ENCODE data around the gene CNPY3.

Gene CNPY3

DNA sequence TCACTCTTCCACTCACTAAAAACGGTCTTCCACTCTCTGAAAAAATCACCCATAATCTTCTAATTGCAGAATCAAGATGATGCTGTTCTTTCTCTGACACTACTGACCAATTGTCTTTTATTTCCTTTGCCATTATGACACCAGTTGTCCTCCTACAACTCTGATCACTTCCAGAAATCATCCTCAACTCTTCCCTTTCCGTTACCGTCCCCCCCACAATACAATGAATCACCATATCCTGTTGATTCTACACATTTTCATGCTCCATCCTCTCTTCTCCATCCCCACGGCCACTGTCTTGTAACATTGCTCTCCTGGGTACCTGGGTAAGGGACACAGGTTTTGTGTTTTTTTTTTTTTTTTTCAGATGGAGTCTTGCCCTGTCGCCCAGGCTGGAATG is 52.6 kb downstream of the CNPY3 start:
- no peak for DNase-seq (ENCODE audit: low spot score)

DNA sequence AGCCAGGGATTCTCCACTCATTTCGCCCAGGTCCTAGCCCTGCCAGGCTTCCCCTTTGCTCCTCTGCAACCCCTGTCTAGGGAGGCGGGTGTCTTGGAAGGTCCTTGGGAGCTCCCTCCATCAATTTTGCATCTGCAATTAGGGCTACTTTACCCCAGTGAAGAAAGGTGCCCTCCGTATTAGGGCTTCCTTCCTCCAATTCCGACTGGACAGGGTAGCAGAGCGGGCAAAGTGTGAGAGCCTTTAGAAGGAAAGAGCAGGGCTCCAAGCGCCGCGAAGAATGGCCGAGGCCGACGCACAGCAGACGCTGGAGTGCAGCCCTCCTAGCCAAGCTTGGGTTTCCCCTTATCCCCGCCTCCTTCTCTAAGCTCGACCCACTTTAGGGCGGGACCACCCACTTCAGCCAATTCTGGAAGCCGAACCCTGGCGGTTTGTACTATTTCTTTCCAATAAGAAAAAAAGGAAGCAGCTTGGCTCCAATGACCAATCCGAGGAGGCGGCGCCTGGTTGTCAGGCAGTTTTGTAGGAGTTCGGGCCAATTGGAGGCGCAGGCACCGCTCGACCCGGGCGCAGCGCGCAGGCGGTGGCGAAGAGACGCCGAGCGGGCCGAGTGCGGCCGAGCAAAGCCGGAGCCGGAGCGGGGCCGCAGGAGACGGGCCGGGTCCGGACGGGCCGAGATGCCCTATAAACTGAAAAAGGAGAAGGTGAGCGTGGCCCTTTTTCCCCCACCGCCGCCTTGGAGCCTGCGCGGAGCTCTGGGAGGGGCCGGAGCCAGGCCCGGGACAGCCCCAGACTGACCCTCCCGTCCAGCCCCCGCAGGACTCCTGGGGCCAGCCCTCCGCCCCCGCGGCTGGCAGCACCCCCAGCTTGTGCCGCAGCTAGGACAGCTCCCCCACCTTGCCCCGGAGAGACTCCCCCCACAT is 55.0 kb downstream of the CNPY3 start, which contains the start of gene PPP2R5D:
Gene PPP2R5D (plus strand): TSS at position 570 of the 923 bp plus-strand sequence. CDS start 108 bp downstream, at position 678.
- peak; percentile 97 for DNase-seq (ENCODE audit: low spot score)

DNA sequence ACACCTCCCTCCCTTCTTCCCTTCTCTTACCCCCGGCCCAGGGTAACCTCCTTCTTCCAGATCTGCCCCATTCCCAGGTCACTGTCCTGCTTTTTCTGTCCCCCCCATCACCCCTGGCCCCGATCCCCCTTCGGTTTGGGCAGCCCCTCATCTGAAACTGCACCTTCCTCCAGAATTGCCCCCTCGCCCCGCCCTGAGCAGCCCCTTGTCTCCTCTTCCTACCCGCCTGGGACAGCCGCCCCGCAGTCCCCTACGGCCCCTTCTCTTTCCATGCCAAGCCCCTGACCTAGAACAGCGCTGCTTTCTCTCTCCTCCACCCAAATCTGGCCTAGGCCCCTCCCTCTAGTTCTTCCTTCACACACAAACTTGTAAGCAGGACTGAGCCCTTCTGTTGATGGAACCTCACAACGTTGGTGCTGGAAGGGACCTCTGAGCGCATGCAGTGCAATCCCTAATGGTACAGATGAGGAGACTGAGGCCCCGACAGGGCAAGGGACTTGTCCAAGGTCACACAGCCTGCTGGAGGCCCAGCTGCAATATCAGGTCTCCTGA is 55.7 kb downstream of the CNPY3 start:
- DNase-seq (ENCODE audit: low spot score), result peak; percentile 60

DNA sequence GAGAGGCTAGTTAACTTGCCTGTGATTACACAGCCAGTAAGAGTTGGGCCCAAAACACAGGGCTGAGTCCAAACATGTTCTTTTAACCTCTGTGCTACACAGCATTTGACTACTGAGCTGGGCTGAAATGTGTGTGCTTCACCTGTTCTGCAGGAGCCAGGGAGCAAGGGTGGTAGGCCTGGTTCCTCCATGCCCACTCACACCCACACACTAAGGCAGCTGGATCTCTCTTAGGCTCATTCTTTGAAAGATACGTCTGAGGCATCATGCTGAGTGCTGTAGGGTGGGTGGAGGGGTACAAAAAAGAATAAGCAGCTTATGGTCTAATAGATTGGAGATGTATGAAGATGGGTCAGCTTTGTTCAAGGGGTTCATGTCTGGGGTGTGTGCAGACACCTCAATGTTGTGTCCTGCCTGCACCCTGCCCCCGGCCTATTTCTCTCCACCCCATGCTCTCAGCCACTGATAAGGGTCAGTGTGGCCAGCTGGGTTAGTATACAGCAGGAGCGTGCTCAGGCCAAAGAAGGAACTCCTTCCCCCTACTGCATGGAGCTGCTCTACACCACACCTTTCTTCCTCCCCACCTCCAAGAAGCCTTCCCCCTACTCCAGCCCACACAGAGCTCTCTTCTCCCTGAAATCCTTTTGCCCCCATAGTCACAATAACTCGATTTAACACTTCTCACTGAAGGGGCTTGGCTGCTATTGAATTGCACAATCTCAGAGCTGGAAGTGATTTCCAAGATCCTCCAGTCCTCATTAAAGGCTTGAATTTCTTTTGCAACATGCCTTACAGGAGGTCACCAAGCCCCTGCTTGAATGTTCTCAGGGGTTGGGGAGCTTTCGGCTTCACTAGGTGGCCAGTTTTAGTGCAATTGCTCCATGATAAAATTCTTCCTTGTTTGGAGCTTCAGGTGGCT is 58.5 kb downstream of the CNPY3 start:
- DNase-seq (ENCODE audit: low spot score), result no peak

DNA sequence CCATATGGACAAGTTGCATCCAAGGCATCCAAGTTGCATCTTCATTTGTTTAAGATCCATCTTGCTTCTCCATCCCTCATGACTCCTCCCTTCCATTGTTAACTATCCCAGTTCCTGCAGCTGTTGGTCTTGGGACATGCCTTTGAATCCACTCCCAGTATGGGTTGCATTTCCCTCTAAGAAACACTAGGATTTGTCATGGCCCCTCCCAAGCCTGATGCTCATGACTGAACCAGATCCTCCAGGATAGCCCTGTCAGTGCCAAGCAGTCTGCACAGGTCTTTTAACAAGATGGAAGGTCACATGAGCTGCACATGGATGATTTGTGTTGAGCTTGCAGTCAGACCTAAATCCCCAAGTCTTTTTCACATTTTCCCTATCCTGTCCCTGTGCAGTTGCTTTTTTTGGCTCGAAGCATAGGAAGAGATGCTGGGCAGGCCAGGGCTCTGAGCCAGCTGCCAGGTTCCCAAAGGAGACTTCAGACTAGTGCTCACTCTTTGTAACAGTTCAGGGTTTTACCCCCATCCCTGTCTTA is 59.3 kb downstream of the CNPY3 start:
- DNase-seq (ENCODE audit: low spot score), result no peak

Measured in ecto neural progenitor cell (in vitro differentiated cells).